Effector memory CD4-positive, alpha-beta T cell (primary cell): ENCODE data around the gene SETD3.

Source experiments
- DNase-seq, 3 donors: peaks; one replicate each; pipeline ENCODE4 v3.0.0-alpha.2; 2020
- H3K27ac ChIP-seq: 2 replicates; pipeline ENCODE4 v1.7.0; 2013; ENCODE audit warnings: mild to moderate bottlenecking, low read length, moderate library complexity; ENCODE audit not compliant: insufficient read depth, poor library complexity, severe bottlenecking
- H3K27me3 ChIP-seq: replicated peaks from 2 replicates; pipeline ENCODE4 v1.7.0; 2013; ENCODE audit warnings: mild to moderate bottlenecking, low read length; ENCODE audit not compliant: insufficient read depth, control insufficient read depth, poor library complexity, severe bottlenecking
- H3K36me3 ChIP-seq: 2 replicates; pipeline ENCODE4 v1.7.0; 2013; ENCODE audit warnings: mild to moderate bottlenecking, low read length, moderate library complexity; ENCODE audit not compliant: control insufficient read depth, insufficient read depth
- H3K4me1 ChIP-seq: 2 replicates; pipeline ENCODE4 v1.7.0; 2013; ENCODE audit warnings: low read length, mild to moderate bottlenecking; ENCODE audit not compliant: control insufficient read depth, insufficient read depth, poor library complexity, severe bottlenecking
- H3K4me3 ChIP-seq: 2 replicates; pipeline ENCODE4 v1.7.0; 2013; ENCODE audit warnings: low read length, low read depth, mild to moderate bottlenecking; ENCODE audit not compliant: insufficient read depth, poor library complexity, severe bottlenecking
- H3K9me3 ChIP-seq: 2 replicates; pipeline ENCODE4 v1.7.0; 2013; ENCODE audit warnings: mild to moderate bottlenecking, low read length, moderate library complexity; ENCODE audit not compliant: control insufficient read depth

Gene SETD3

GRCh38 chr14:99516156-99516870, 35.7 kb upstream of the SETD3 start:
- H3K4me1 ChIP-seq, result no peaks in the 10 kb centered on the region
- DNase-seq, result no peak
- no peak overlapping the region for H3K4me3 ChIP-seq
- no peaks in the 10 kb centered on the region for H3K27me3 ChIP-seq
- no peak overlapping the region for H3K27ac ChIP-seq
- peaks cover 15% of the 10 kb centered on the region for H3K36me3 ChIP-seq
- no peaks in the 10 kb centered on the region for H3K9me3 ChIP-seq

GRCh38 chr14:99515301-99516155, 34.9 kb upstream of the SETD3 start:
- no peaks in the 10 kb centered on the region for H3K4me1 ChIP-seq
- H3K36me3 ChIP-seq, result peaks cover 20% of the 10 kb centered on the region
- DNase-seq, result no peak

GRCh38 chr14:99514552-99515300, 34.1 kb upstream of the SETD3 start:
- Histone ChIP-seq H3K36me3 (peaks cover 24% of the 10 kb centered on the region), H3K9me3 (no peaks in the 10 kb centered on the region), H3K4me3 (no peak overlapping the region), H3K27me3 (no peaks in the 10 kb centered on the region), H3K27ac (no peak overlapping the region), H3K4me1 (no peaks in the 10 kb centered on the region)
- DNase-seq, result no peak

More at GRCh38 chr14:99515301-99516155, 34.9 kb upstream of the SETD3 start:
- H3K27ac ChIP-seq, result no peak overlapping the region
- no peaks in the 10 kb centered on the region for H3K27me3 ChIP-seq
- H3K9me3 ChIP-seq, result no peaks in the 10 kb centered on the region
- H3K4me3 ChIP-seq, result no peak overlapping the region

GRCh38 chr14:99513946-99514551, 33.4 kb upstream of the SETD3 start:
- no peaks in the 10 kb centered on the region for H3K4me1 ChIP-seq
- peaks cover 31% of the 10 kb centered on the region for H3K36me3 ChIP-seq
- DNase-seq, result no peak
- H3K4me3 ChIP-seq, result no peak overlapping the region
- H3K9me3 ChIP-seq, result no peaks in the 10 kb centered on the region
- no peaks in the 10 kb centered on the region for H3K27me3 ChIP-seq
- no peak overlapping the region for H3K27ac ChIP-seq

- Histone ChIP-seq H3K9me3 (no peaks in the 10 kb centered on the region), H3K27me3 (no peaks in the 10 kb centered on the region), H3K36me3 (peaks cover 39% of the 10 kb centered on the region), H3K4me1 (no peaks in the 10 kb centered on the region), H3K4me3 (no peak overlapping the region), H3K27ac (no peak overlapping the region)
- no peak for DNase-seq
These were observed 32.6 kb upstream of the SETD3 start for GRCh38 chr14:99513183-99513694.

- Histone ChIP-seq H3K4me3 (no peak overlapping the region), H3K36me3 (peaks cover 44% of the 10 kb centered on the region)
These were observed 32.0 kb upstream of the SETD3 start for GRCh38 chr14:99512571-99513182.

GRCh38 chr14:99512110-99512449, 31.4 kb upstream of the SETD3 start:
- Histone ChIP-seq H3K36me3 (peaks cover 50% of the 10 kb centered on the region), H3K27ac (no peak overlapping the region)
- no peak for DNase-seq

More at GRCh38 chr14:99512571-99513182, 32.0 kb upstream of the SETD3 start:
- Histone ChIP-seq H3K27me3 (no peaks in the 10 kb centered on the region), H3K4me1 (no peaks in the 10 kb centered on the region), H3K9me3 (no peaks in the 10 kb centered on the region), H3K27ac (no peak overlapping the region)
- DNase-seq, result no peak

GRCh38 chr14:99511421-99512109, 30.9 kb upstream of the SETD3 start:
- H3K4me1 ChIP-seq, result no peaks in the 10 kb centered on the region
- no peak for DNase-seq

More at GRCh38 chr14:99512110-99512449, 31.4 kb upstream of the SETD3 start:
- Histone ChIP-seq H3K9me3 (no peaks in the 10 kb centered on the region), H3K27me3 (no peaks in the 10 kb centered on the region), H3K4me3 (no peak overlapping the region), H3K4me1 (no peaks in the 10 kb centered on the region)

More at GRCh38 chr14:99511421-99512109, 30.9 kb upstream of the SETD3 start:
- H3K4me3 ChIP-seq, result no peak overlapping the region
- H3K9me3 ChIP-seq, result no peaks in the 10 kb centered on the region
- no peak overlapping the region for H3K27ac ChIP-seq
- H3K27me3 ChIP-seq, result no peaks in the 10 kb centered on the region
- H3K36me3 ChIP-seq, result peaks cover 55% of the 10 kb centered on the region
